ENCODE data around the gene LBX2.

The LBX2 gene

DNA sequence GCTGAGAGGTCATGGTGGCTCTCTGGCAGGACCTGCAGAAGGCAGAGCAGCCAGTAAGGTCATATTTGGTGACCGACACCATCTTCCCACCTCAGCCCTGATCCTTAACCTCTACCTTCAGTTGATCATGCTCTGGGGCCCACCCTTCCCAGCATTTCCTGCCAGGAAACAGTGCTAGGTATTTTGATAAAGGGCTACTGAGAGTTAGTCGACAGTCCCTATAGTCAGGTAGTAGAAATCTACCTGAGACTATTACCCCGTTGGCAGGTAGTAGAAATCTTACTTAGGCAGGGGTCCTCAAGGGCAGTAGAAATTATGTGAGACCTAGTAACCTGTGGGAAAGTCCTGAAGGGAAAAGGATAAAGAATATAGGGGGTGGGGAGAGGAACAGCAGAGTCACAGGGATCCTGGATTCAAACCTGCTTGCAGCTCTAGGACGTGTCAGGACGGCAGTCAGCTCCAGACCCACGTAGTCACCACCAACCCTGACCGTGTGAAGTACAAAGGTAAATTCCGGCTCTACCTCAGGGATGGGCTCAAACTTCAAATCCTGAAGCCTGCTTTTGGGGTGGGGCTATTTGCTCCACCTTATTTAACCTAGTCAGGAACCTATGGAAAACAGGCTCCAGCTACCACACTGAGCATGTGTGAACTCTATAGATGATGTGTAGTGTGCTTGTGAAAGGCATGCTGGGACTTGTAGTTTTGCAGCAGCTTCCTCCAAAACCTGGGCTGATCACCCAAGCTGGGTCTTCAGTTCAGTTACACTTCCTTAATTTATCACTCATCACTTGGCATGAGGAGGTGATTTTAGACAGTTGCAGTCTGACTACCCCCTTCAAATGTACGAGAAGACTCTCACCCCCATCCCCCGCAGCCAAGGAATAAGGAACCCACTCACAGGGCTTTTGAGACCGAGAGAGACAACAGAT is 26.6 kb upstream of the LBX2 start, which contains the start of gene DQX1:
Gene DQX1, minus strand, starts transcription at position 515 of the 932 bp plus-strand sequence. Its CDS starts 502 bp downstream, at position 13.
- Histone ChIP-seq H3K27ac (ENCODE audit: low read depth, low read length) (no peak within 1 kb of the TSS), H3K27me3 (ENCODE audit: control insufficient read depth, insufficient read depth, low read length) (peaks cover 14% of the 10 kb centered on the region), H3K4me3 (ENCODE audit: low read depth, low read length) (no peak within 1 kb of the TSS), H3K4me1 (ENCODE audit: control insufficient read depth, insufficient read depth, low read length) (peaks cover 7% of the 10 kb centered on the region), H3K9ac (ENCODE audit: low read depth, low read length) (no peak within 1 kb of the TSS), H3K36me3 (ENCODE audit: control insufficient read depth, insufficient read depth, low read length) (peaks cover 28% of the 10 kb centered on the region), H3K9me3 (ENCODE audit: control insufficient read depth, insufficient read depth, low read length) (no peaks in the 10 kb centered on the region)

DNA sequence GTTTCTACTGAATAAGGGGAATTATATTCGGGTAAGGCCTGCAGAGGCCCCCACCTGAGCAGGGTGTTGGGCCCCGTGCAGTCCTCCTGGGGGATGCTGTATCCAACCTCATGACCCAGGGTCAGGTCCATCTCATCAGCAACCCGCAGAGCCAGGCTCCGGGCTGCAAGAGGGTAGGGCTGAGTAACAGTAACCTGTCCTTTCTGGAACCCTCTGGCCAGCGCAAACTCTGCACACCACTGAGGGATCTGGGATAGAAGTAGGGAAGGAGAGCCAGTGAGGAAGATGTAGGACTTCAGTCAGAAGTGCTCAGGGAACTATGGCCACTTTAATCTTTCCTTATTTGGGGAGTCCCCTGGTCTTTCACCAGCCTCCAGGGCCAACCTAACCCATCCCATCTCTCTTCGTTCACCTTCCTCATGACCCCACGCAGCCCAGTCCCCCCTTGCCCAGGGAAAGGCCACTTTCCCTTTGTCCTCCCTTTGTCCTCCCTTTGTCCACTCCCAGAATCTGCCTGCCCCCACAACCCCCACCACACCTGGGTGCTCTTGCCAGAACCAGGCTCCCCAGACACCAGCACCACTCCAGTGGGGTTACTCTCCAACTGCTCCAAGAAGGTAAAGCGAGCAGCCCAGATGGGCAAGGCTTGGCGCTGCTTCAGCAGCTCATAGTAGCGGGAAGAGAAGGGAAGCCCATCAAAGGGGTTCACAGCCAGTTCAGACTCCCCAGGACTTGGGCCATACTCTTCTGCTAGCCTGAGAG is 25.7 kb upstream of the LBX2 start:
- Histone ChIP-seq H3K9me3 (ENCODE audit: control insufficient read depth, insufficient read depth, low read length) (no peaks in the 10 kb centered on the region), H3K27me3 (ENCODE audit: control insufficient read depth, insufficient read depth, low read length) (peaks cover 18% of the 10 kb centered on the region), H3K4me3 (ENCODE audit: low read depth, low read length) (no peak overlapping the region), H3K4me1 (ENCODE audit: control insufficient read depth, insufficient read depth, low read length) (peaks cover 4% of the 10 kb centered on the region; the same call in 1 of the 2 replicates), H3K9ac (ENCODE audit: low read depth, low read length) (no peak overlapping the region), H3K36me3 (ENCODE audit: control insufficient read depth, insufficient read depth, low read length) (peaks cover 28% of the 10 kb centered on the region), H3K27ac (ENCODE audit: low read depth, low read length) (no peak overlapping the region)

DNA sequence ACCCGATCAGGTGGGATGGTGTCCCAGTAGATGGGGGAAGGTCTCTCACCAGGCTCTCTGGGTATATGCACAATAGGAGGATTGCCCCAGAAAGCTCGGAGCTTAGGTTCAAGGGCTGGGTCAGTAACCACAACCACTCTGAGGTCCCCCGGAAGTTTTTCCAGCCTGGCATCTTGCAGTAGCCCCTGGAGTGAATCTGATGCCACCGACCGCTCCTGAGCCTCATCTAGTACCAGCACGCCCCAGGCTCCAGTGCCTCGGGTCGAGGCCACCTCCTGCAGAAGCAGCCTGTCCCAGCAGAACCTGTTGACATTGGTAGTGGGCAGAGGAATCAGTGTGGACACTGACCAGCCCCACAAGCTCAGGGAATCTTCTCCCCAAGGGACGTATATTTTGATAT is 24.6 kb upstream of the LBX2 start:
- Histone ChIP-seq H3K4me1 (ENCODE audit: control insufficient read depth, insufficient read depth, low read length) (peaks cover 4% of the 10 kb centered on the region; the same call in 1 of the 2 replicates), H3K27me3 (ENCODE audit: control insufficient read depth, insufficient read depth, low read length) (peaks cover 29% of the 10 kb centered on the region), H3K36me3 (ENCODE audit: control insufficient read depth, insufficient read depth, low read length) (peaks cover 28% of the 10 kb centered on the region), H3K9ac (ENCODE audit: low read depth, low read length) (no peak overlapping the region), H3K9me3 (ENCODE audit: control insufficient read depth, insufficient read depth, low read length) (no peaks in the 10 kb centered on the region), H3K27ac (ENCODE audit: low read depth, low read length) (no peak overlapping the region), H3K4me3 (ENCODE audit: low read depth, low read length) (no peak overlapping the region)

DNA sequence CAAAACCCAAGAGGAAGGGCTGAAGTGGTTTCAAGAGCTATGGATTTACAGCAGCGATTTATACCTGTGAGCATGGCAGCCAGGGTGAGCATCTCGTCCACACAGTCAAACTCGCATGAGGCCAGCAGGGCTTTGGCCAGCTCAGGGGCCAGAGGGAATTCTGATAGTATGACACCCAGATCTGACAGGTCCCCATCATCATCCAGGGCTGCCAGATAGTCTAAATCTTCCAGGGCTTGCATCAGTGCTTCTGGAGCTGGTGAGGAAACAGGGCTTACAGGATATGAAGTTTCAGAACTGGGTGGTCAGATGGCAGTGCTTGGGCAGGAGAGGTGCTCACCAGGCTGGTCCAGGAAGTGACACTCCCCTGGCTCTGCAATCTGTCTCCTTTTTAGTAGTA is 23.1 kb upstream of the LBX2 start:
- Histone ChIP-seq H3K36me3 (ENCODE audit: control insufficient read depth, insufficient read depth, low read length) (peaks cover 20% of the 10 kb centered on the region), H3K9ac (ENCODE audit: low read depth, low read length) (no peak overlapping the region), H3K27me3 (ENCODE audit: control insufficient read depth, insufficient read depth, low read length) (peaks cover 44% of the 10 kb centered on the region), H3K4me1 (ENCODE audit: control insufficient read depth, insufficient read depth, low read length) (no peaks in the 10 kb centered on the region), H3K27ac (ENCODE audit: low read depth, low read length) (no peak overlapping the region), H3K9me3 (ENCODE audit: control insufficient read depth, insufficient read depth, low read length) (no peaks in the 10 kb centered on the region), H3K4me3 (ENCODE audit: low read depth, low read length) (no peak overlapping the region)

DNA sequence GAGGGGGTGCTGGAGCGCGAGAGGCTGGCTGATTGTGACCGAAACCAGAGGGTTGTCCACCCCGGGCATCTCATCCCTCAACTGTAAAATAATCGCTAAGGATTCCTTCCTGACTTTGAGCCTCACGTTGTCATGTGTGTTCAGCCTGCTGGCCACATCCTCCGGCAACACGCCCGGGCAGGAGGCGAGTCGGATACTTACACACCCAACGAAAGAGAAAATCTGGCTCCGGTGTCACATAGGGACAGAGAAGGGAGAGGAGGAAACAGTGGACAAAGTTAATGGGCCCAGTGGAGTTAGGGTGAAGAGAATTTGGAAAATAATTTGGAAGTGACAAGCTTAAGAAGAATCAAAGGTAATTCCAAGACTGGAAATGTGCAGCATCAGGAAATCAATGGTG is 17.2 kb upstream of the LBX2 start:
- Histone ChIP-seq H3K36me3 (ENCODE audit: control insufficient read depth, insufficient read depth, low read length) (no peaks in the 10 kb centered on the region), H3K4me3 (ENCODE audit: low read depth, low read length) (no peak overlapping the region), H3K9me3 (ENCODE audit: control insufficient read depth, insufficient read depth, low read length) (peaks cover 7% of the 10 kb centered on the region), H3K4me1 (ENCODE audit: control insufficient read depth, insufficient read depth, low read length) (peaks cover 7% of the 10 kb centered on the region), H3K9ac (ENCODE audit: low read depth, low read length) (no peak overlapping the region), H3K27ac (ENCODE audit: low read depth, low read length) (no peak overlapping the region), H3K27me3 (ENCODE audit: control insufficient read depth, insufficient read depth, low read length) (peaks cover 88% of the 10 kb centered on the region)

DNA sequence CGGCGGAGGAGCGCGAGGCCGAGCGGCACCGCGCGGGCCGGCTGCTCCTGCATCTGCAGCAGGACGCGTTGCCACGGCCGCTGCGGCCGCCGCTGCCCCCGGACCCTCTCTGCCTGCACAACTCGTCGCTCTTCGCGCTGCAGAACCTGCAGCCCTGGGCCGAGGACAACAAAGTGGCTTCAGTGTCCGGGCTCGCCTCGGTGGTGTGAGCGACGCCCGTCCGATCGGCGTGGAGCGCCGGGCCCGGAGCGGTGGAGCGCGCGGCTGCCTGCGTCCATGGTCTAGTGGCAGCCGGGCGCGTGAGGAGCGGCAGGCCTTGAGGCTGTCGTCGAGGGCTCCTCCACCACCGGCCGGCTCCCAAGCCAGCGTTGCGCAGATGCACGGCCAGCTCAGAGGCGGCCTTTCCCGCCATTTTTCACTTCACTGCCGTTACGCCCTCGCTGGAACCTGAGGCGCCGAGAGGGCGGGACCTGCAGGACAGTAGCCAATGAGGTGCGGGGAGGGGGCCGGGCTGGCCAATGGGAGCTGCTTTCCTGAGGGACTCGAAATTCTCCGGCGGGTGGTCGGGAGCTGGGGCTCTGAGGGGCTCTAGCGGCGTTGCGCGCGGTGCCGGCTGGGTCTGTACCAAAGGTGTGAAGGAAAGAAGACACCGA is 16.7 kb upstream of the LBX2 start:
- H3K9ac ChIP-seq (ENCODE audit: low read depth, low read length), result no peak overlapping the region
- H3K9me3 ChIP-seq (ENCODE audit: control insufficient read depth, insufficient read depth, low read length), result peaks cover 7% of the 10 kb centered on the region
- H3K27me3 ChIP-seq (ENCODE audit: control insufficient read depth, insufficient read depth, low read length), result peaks cover 94% of the 10 kb centered on the region
- H3K4me3 ChIP-seq (ENCODE audit: low read depth, low read length), result peak overlapping the region; percentile 28; the same call in 1 of the 2 replicates
- no peaks in the 10 kb centered on the region for H3K36me3 ChIP-seq (ENCODE audit: control insufficient read depth, insufficient read depth, low read length)
- no peak overlapping the region for H3K27ac ChIP-seq (ENCODE audit: low read depth, low read length)
- H3K4me1 ChIP-seq (ENCODE audit: control insufficient read depth, insufficient read depth, low read length), result peaks cover 7% of the 10 kb centered on the region

DNA sequence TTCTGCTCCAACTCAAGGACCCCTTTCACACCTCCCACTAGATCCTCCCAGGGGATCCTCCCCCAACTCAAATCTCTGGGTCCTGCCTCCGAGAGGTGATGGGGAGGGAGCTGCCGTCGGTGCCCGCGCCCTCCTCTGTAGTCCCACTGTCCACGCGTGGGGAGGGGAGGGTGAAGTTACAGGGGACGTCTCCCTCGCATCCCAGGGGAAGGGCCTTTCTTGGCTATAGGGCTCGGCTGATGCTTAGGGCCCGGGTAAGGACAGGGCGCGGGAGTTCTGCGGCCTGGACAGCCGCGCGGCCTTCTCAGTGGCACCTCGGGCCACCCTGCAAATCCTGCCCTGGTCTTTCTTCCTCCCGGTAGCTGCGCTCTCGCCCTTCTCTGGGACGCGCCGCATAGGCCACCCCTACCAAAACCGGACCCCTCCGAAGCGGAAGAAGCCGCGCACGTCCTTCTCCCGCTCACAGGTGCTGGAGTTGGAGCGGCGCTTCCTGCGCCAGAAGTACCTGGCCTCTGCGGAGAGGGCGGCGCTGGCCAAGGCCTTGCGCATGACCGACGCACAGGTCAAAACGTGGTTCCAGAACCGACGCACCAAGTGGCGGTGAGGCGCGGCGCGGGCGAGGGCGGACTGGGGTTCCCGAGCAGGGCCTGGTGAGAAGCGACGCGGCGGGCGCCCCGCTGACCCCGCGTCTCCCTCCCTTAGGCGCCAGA is 16.0 kb upstream of the LBX2 start:
- Histone ChIP-seq H3K9ac (ENCODE audit: low read depth, low read length) (no peak overlapping the region), H3K4me1 (ENCODE audit: control insufficient read depth, insufficient read depth, low read length) (peaks cover 7% of the 10 kb centered on the region), H3K9me3 (ENCODE audit: control insufficient read depth, insufficient read depth, low read length) (peaks cover 7% of the 10 kb centered on the region), H3K4me3 (ENCODE audit: low read depth, low read length) (peak overlapping the region; percentile 28; the same call in 1 of the 2 replicates), H3K36me3 (ENCODE audit: control insufficient read depth, insufficient read depth, low read length) (no peaks in the 10 kb centered on the region), H3K27ac (ENCODE audit: low read depth, low read length) (no peak overlapping the region), H3K27me3 (ENCODE audit: control insufficient read depth, insufficient read depth, low read length) (peaks cover 100% of the 10 kb centered on the region)

DNA sequence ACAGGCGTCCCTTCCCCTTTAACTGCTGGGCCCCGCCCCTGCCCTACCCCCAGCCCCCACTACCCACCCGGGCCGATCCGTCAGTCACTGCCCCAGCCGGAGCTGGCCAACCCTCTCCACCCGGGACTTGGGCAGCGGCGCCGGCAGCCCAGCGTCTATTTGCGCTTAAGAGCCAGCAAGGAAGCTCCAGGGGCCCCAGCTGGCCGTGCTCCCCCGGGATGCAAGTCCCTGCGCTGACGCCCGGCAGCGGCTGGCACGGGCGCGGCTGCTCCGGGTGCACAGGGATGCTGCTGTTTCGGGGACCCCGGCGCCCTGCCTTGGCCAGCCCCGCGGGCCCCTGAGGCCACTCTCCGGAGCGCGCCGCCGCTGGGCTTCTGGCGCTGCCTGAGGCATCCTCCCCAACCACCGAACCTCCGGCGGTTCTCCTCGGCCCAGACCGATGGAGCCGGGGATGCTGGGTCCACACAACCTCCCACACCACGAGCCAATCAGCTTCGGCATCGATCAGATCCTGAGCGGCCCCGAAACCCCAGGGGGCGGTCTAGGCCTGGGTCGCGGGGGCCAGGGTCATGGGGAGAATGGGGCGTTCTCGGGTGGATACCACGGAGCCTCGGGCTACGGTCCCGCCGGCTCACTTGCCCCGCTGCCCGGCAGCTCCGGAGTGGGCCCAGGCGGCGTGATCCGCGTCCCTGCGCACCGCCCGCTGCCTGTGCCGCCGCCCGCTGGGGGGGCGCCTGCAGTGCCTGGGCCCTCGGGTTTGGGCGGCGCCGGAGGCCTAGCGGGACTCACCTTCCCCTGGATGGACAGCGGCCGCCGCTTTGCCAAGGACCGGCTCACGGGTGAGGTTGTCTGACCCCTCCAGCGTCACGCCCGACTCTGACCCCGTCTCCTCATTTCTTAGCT is 15.2 kb upstream of the LBX2 start, which contains the start of gene TLX2:
Gene TLX2, plus strand, starts transcription at position 83 of the 903 bp plus-strand sequence. Its CDS starts 357 bp downstream, at position 440.
- Histone ChIP-seq H3K4me1 (ENCODE audit: control insufficient read depth, insufficient read depth, low read length) (peaks cover 7% of the 10 kb centered on the region), H3K9ac (ENCODE audit: low read depth, low read length) (no peak within 1 kb of the TSS), H3K27me3 (ENCODE audit: control insufficient read depth, insufficient read depth, low read length) (peaks cover 100% of the 10 kb centered on the region), H3K36me3 (ENCODE audit: control insufficient read depth, insufficient read depth, low read length) (no peaks in the 10 kb centered on the region), H3K27ac (ENCODE audit: low read depth, low read length) (no peak within 1 kb of the TSS), H3K9me3 (ENCODE audit: control insufficient read depth, insufficient read depth, low read length) (peaks cover 7% of the 10 kb centered on the region), H3K4me3 (ENCODE audit: low read depth, low read length) (peak within 1 kb of the TSS; percentile 57)

DNA sequence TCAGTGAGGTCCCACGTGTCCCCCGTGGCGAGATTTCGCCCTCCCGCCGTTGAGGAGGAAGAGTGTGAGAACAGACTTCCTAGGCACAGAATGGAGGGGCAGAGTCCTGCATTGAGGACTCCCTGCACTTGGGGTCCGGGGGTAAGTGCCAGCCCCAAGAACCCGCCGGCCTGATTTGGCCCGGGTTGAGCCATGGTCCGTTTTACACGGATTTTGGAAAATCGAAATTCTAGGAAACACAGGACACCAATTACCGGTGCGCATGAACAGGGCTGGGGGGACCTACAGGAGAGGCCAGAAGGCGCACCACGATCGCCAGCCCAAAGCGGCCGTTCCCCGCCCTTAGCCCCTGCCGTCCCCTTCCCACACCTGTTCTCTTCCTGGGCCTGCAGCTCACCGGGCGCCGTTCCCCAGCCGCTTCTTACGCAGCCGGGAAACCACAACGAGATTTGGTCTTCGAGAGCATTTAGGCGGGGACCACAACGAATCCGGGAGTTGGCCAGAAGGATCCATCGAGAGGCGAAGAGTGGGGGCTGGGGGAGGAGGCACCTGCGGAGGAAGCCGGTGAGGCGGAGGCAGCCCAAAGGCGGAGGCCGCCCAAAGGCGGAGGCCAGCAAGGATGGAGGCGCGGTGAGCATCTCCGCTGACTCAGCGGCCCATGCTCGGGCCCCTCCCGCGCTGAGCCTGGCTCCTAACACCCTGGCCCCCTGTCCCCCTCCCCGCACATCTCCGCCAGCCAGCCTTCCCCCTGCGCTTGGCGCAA is 14.4 kb upstream of the LBX2 start:
- peaks cover 7% of the 10 kb centered on the region for H3K9me3 ChIP-seq (ENCODE audit: control insufficient read depth, insufficient read depth, low read length)
- no peak overlapping the region for H3K9ac ChIP-seq (ENCODE audit: low read depth, low read length)
- peak overlapping the region; percentile 57 for H3K4me3 ChIP-seq (ENCODE audit: low read depth, low read length)
- no peaks in the 10 kb centered on the region for H3K36me3 ChIP-seq (ENCODE audit: control insufficient read depth, insufficient read depth, low read length)
- peaks cover 8% of the 10 kb centered on the region for H3K4me1 ChIP-seq (ENCODE audit: control insufficient read depth, insufficient read depth, low read length)
- peaks cover 100% of the 10 kb centered on the region for H3K27me3 ChIP-seq (ENCODE audit: control insufficient read depth, insufficient read depth, low read length)
- no peak overlapping the region for H3K27ac ChIP-seq (ENCODE audit: low read depth, low read length)
